ENCODE results near the gene ANKDD1A.

The ANKDD1A gene

GRCh38 chr15:64869501-64869900 lies 42.2 kb upstream of the ANKDD1A start:
- FAIRE-seq (no peak), DNase-seq (ENCODE audit: insufficient read length, low spot score) (no peak)
- TF ChIP-seq CTCF (IDR thresholded peaks at IDR 0.05; ENCODE audit: insufficient read depth, missing control alignments): no peak

- no peak for TF ChIP-seq CTCF (IDR thresholded peaks at IDR 0.05; ENCODE audit: insufficient read depth, missing control alignments)
- no peak for DNase-seq (ENCODE audit: insufficient read length, low spot score)
- FAIRE-seq: no peak
Observed at GRCh38 chr15:64870353-64870752, 41.3 kb upstream of the ANKDD1A start.

DNA sequence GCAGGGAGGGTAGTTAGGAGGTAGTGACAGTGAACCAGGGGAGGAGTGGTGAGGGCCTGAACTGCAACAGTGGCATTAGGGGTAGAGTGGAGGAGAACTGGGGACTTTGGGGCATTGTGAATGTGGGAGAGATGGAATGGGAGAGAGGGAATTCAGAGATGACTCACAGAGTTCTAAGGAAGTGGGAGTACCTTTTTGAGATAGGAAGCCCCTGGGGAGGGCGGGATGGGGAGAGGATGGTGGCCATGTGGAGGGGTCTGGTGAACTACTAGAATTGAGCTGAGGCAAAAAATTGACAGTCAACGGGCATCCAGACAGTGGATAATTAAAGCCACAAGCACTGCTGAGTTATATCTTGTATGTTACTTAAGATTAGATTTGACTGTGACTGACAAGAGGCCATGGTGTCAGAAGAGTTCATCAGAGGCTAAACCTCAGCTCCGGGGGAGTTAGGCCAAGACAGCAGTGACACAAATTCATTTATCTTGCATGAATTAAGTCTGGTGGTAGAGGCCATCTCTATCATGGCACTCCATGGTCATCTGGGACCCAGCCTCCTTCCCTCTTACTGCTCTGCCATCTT lies 36.0 kb upstream of the ANKDD1A start:
- FAIRE-seq: no peak
- no peak for DNase-seq (ENCODE audit: insufficient read length, low spot score)
- no peak for TF ChIP-seq CTCF (IDR thresholded peaks at IDR 0.05; ENCODE audit: insufficient read depth, missing control alignments)

GRCh38 chr15:64877435-64877834 lies 34.3 kb upstream of the ANKDD1A start:
- FAIRE-seq: no peak
- DNase-seq (ENCODE audit: insufficient read length, low spot score): no peak
- no peak for TF ChIP-seq CTCF (IDR thresholded peaks at IDR 0.05; ENCODE audit: insufficient read depth, missing control alignments)

GRCh38 chr15:64878705-64879104 lies 33.0 kb upstream of the ANKDD1A start:
- DNase-seq (ENCODE audit: insufficient read length, low spot score): no peak
- TF ChIP-seq CTCF (IDR thresholded peaks at IDR 0.05; ENCODE audit: insufficient read depth, missing control alignments): no peak
- FAIRE-seq: no peak

DNA sequence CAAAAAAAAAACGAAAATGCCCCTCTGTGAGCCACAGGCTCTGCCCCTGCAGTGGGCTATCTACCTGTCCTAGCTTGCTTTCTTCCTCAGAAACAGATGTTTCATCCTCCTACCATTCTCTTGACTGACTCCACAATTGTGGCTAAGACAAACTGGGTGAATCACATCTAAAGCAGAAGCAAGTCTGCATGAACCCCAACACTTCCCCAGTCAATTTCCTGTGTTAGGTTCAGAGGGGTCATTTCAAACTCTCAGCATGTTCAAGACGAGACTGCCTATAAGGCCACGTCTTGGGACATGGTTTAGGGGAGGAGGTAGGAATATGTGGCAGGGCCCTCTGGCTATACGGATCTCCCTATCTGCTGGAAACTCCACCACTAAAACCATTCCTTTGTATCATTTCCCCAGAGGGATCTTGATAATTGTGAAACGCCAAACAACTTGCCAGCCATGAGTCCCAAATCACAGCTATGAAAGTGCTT lies 28.6 kb upstream of the ANKDD1A start:
- no peak for DNase-seq (ENCODE audit: insufficient read length, low spot score)
- TF ChIP-seq CTCF (IDR thresholded peaks at IDR 0.05; ENCODE audit: insufficient read depth, missing control alignments): no peak
- no peak for FAIRE-seq

GRCh38 chr15:64883997-64884511 lies 27.6 kb upstream of the ANKDD1A start:
- no peak for TF ChIP-seq CTCF (IDR thresholded peaks at IDR 0.05; ENCODE audit: insufficient read depth, missing control alignments)
- FAIRE-seq (no peak), DNase-seq (ENCODE audit: insufficient read length, low spot score) (no peak)
